H9 (cell line): ENCODE measurements around the gene LARGE1. TPM values are rescaled to one million over a fixed set of nuclear protein-coding genes. Genes with fewer than 3 reads are reported as not detected.

ENCODE experiments used
- DNase-seq: peaks from one replicate; pipeline ENCODE4 v3.0.0-alpha.2; 2017
- H2AFZ ChIP-seq: one replicate; pipeline ENCODE4 v1.6.1; 2013; ENCODE audit warnings: mild to moderate bottlenecking, low read length, control low read depth, moderate library complexity
- H2AK5ac ChIP-seq: 2 replicates; pipeline ENCODE4 v1.6.1; 2013; ENCODE audit warnings: low read length, control low read depth, mixed read lengths; ENCODE audit not compliant: insufficient read length
- H2BK120ac ChIP-seq: one replicate; pipeline ENCODE4 v1.6.1; 2013; ENCODE audit warnings: low read depth, mild to moderate bottlenecking, low read length, control low read depth, inconsistent platforms; ENCODE audit not compliant: poor library complexity, severe bottlenecking
- H2BK12ac ChIP-seq: 2 replicates; pipeline ENCODE4 v1.6.1; 2013; ENCODE audit warnings: low read length, control low read depth, mixed read lengths, low read depth; ENCODE audit not compliant: insufficient read length
- H2BK15ac ChIP-seq: 2 replicates; pipeline ENCODE4 v1.6.1; 2013; ENCODE audit warnings: low read depth, low read length, control low read depth
- H2BK20ac ChIP-seq: one replicate; pipeline ENCODE4 v1.6.1; 2013; ENCODE audit warnings: low read depth, mild to moderate bottlenecking, low read length, control low read depth, inconsistent platforms; ENCODE audit not compliant: poor library complexity, severe bottlenecking
- H2BK5ac ChIP-seq: 2 replicates; pipeline ENCODE4 v1.6.1; 2013; ENCODE audit warnings: low read length, control low read depth, mixed read lengths; ENCODE audit not compliant: insufficient read length
- H3K14ac ChIP-seq: 2 replicates; pipeline ENCODE4 v1.6.1; 2013; ENCODE audit warnings: low read length, control low read depth; ENCODE audit not compliant: insufficient read depth
- H3K18ac ChIP-seq: 2 replicates; pipeline ENCODE4 v1.6.1; 2013; ENCODE audit warnings: low read depth, mild to moderate bottlenecking, mixed read lengths, low read length, control low read depth; ENCODE audit not compliant: insufficient read length
- H3K23ac ChIP-seq: 2 replicates; pipeline ENCODE4 v1.6.1; 2013; ENCODE audit warnings: low read length, control low read depth, mixed read lengths, low read depth; ENCODE audit not compliant: insufficient read length
- H3K23me2 ChIP-seq: 2 replicates; pipeline ENCODE4 v1.6.1; 2013; ENCODE audit warnings: low read depth, mild to moderate bottlenecking, mixed read lengths, low read length, control low read depth; ENCODE audit not compliant: insufficient read length, poor library complexity, severe bottlenecking
- H3K27ac ChIP-seq: 2 replicates; pipeline ENCODE4 v1.5.1; 2013; ENCODE audit warnings: low read length, control low read depth, mixed read lengths, low read depth; ENCODE audit not compliant: insufficient read length
- H3K27me3 ChIP-seq: 2 replicates; pipeline ENCODE4 v1.6.1; 2013; ENCODE audit warnings: low read length, control low read depth, inconsistent platforms; ENCODE audit not compliant: insufficient read depth
- H3K4ac ChIP-seq: 2 replicates; pipeline ENCODE4 v1.6.1; 2013; ENCODE audit warnings: low read depth, mild to moderate bottlenecking, control low read depth, inconsistent platforms, low read length, moderate library complexity
- H3K4me1 ChIP-seq: 2 replicates; pipeline ENCODE4 v1.6.1; 2013; ENCODE audit warnings: low read length, control low read depth, inconsistent platforms; ENCODE audit not compliant: insufficient read depth
- H3K4me2 ChIP-seq: 2 replicates; pipeline ENCODE4 v1.6.1; 2013; ENCODE audit warnings: low read length, control low read depth, mixed read lengths; ENCODE audit not compliant: insufficient read length, insufficient read depth
- H3K56ac ChIP-seq: 2 replicates; pipeline ENCODE4 v1.6.1; 2013; ENCODE audit warnings: low read depth, mild to moderate bottlenecking, mixed read lengths, low read length, control low read depth; ENCODE audit not compliant: insufficient read length
- H3K79me1 ChIP-seq: 2 replicates; pipeline ENCODE4 v1.6.1; 2013; ENCODE audit warnings: low read depth, mild to moderate bottlenecking, moderate library complexity, low read length, control low read depth, inconsistent platforms; ENCODE audit not compliant: insufficient read depth, poor library complexity, severe bottlenecking
- H3K79me2 ChIP-seq: 2 replicates; pipeline ENCODE4 v1.6.1; 2013; ENCODE audit warnings: low read length, control low read depth, inconsistent platforms; ENCODE audit not compliant: insufficient read depth
- H3K9ac ChIP-seq: 2 replicates; pipeline ENCODE4 v1.6.1; 2013; ENCODE audit warnings: low read length, control low read depth, mixed read lengths; ENCODE audit not compliant: insufficient read length; ENCODE audit errors: extremely low read depth
- H3K9me3 ChIP-seq: one replicate; pipeline ENCODE4 v1.6.1; 2013; ENCODE audit warnings: low read depth, low read length, inconsistent platforms; ENCODE audit not compliant: control insufficient read depth
- H3T11ph ChIP-seq: one replicate; pipeline ENCODE4 v1.6.1; 2013; ENCODE audit warnings: mild to moderate bottlenecking, low read length, control low read depth, inconsistent platforms
- H4K20me1 ChIP-seq: one replicate; pipeline ENCODE4 v1.6.1; 2013; ENCODE audit not compliant: control insufficient read depth, insufficient read length, insufficient read depth
- H4K5ac ChIP-seq: 2 replicates; pipeline ENCODE4 v1.6.1; 2013; ENCODE audit warnings: low read depth, mild to moderate bottlenecking, mixed read lengths, low read length, control low read depth; ENCODE audit not compliant: insufficient read length
- H4K8ac ChIP-seq: replicated peaks from 2 replicates; pipeline ENCODE4 v1.6.1; 2013; ENCODE audit warnings: low read length, control low read depth, mixed read lengths, low read depth; ENCODE audit not compliant: insufficient read length
- H4K91ac ChIP-seq: 2 replicates; pipeline ENCODE4 v1.6.1; 2013; ENCODE audit warnings: low read depth, mild to moderate bottlenecking, moderate library complexity, mixed read lengths, low read length, control low read depth; ENCODE audit not compliant: insufficient read length
- H3K27ac Mint-ChIP-seq, 3 experiments: 2 replicates in 2 of 3; 3 replicates in 1 of 3; pipeline ENCODE4 v1.8.0; 2020 to 2021; ENCODE audit warnings: mixed read lengths in 3 of 3, mild to moderate bottlenecking in 1 of 3, moderate library complexity in 1 of 3
- H3K27me3 Mint-ChIP-seq: 2 replicates; pipeline ENCODE4 v1.8.0; 2021; ENCODE audit warnings: low read depth, mild to moderate bottlenecking, moderate library complexity, mixed read lengths
- H3K36me3 Mint-ChIP-seq, 3 experiments: 2 replicates in 2 of 3; 3 replicates in 1 of 3; pipeline ENCODE4 v1.8.0; 2020 to 2021; ENCODE audit warnings: low read depth in 3 of 3, mixed read lengths in 3 of 3; ENCODE audit not compliant: insufficient read depth in 1 of 3
- H3K4me1 Mint-ChIP-seq, 2 experiments: 2 replicates each; pipeline ENCODE4 v1.8.0; 2020; ENCODE audit warnings: mixed read lengths in 2 of 2
- H3K4me3 Mint-ChIP-seq, 2 experiments: 2 replicates in 1 of 2; 3 replicates in 1 of 2; pipeline ENCODE4 v1.8.0; 2020 to 2021; ENCODE audit warnings: mild to moderate bottlenecking in 2 of 2, mixed read lengths in 2 of 2, moderate library complexity in 1 of 2
- H3K9me3 Mint-ChIP-seq, 2 experiments: 2 replicates in 1 of 2; 3 replicates in 1 of 2; pipeline ENCODE4 v1.8.0; 2020; ENCODE audit warnings: mild to moderate bottlenecking in 2 of 2, mixed read lengths in 2 of 2, moderate library complexity in 1 of 2
- CTCF ChIP-seq: fragments of 200-600 bp; sonication (generic); conservative IDR thresholded peaks from 3 replicates; pipeline ENCODE4 v1.8.0; 2021; ENCODE audit warnings: antibody characterized with exemption, mild to moderate bottlenecking
- WGBS: extraction: QIAGEN DNeasy Blood & Tissue Kit; methylation state at CpG from one replicate; pipeline ENCODE4 v1.1.7; 2013; ENCODE audit warnings: missing lambda C conversion rate, low lambda C conversion rate, mixed read lengths; ENCODE audit not compliant: insufficient read length; ENCODE audit errors: extremely low coverage; 5-methylcytosine and 5-hydroxymethylcytosine counted together
- total RNA-seq: library from RNA; stranded (reverse); gene quantifications from 2 replicates; pipeline ENCODE4 v1.2.1, GENCODE V29; 2021

LARGE1 gene
- total RNA-seq, 1 experiment from 2014 or later, result 43.5 TPM

- Histone ChIP-seq H3K56ac (no peak overlapping the region), H3K79me1 (no peaks in the 10 kb centered on the region), H3T11ph (no peak overlapping the region), H2BK20ac (no peak overlapping the region), H4K91ac (no peak overlapping the region), H3K23ac (no peak overlapping the region), H4K20me1 (peaks cover 5% of the 10 kb centered on the region), H2BK15ac (no peak overlapping the region), H2AK5ac (no peak overlapping the region), H2BK12ac (no peak overlapping the region), H3K18ac (no peak overlapping the region), H2BK5ac (no peak overlapping the region), H3K9ac (no peak overlapping the region), H3K23me2 (no peaks in the 10 kb centered on the region), H3K9me3 (no peaks in the 10 kb centered on the region), H3K4me1 (no peaks in the 10 kb centered on the region), H3K27me3 (no peaks in the 10 kb centered on the region), H2BK120ac (no peak overlapping the region), H4K5ac (no peak overlapping the region), H4K8ac (no peak overlapping the region), H3K4me2 (no peak overlapping the region), H2AFZ (no peak overlapping the region), H3K14ac (no peak overlapping the region), H3K27ac (no peak overlapping the region), H3K4ac (no peak overlapping the region), H3K79me2 (0 out of 2 replicates have a peak, but pooled peaks cover 1% of the 10 kb centered on the region)
- Mint-ChIP-seq H3K4me1 (peaks cover 7 to 9% of the 10 kb centered on the region in 2 experiments; a peak in 3 of 4 replicates), H3K9me3 (no peaks in the 10 kb centered on the region), H3K36me3 (peaks cover 9 to 14% (median 13%) of the 10 kb centered on the region in 3 experiments; a peak in 6 of 7 replicates), H3K27ac (no peak overlapping the region), H3K4me3 (no peak overlapping the region), H3K27me3 (peaks cover 73% of the 10 kb centered on the region)
- no CpG with 5 or more reads among the region's 6 CpGs for WGBS
- TF ChIP-seq CTCF, result no peak
- no peak for DNase-seq
These were observed 322.8 kb downstream of the LARGE1 start for GRCh38 chr22:33597274-33597985.
